ENCODE data around the gene DEGS2. TPM values are rescaled to one million over a fixed set of nuclear protein-coding genes. Genes with fewer than 3 reads are reported as not detected.
A peak's percentile ranks its signal among the peaks of the same experiment; 100 is the strongest.

Gene DEGS2
- total RNA-seq, 1 experiment from 2014 or later, result 1.8 TPM

GRCh38 chr14:100155049-100155621, 4.3 kb downstream of the DEGS2 start:
- no peaks in the 10 kb centered on the region for H3K79me2 ChIP-seq (ENCODE audit: insufficient read depth, low read length)
- ChIA-PET POLR2A (no interaction called here), CTCF (interaction anchor here (0.5 to 1.1 kb wide), 6 partner anchors 14 to 172 kb away, joined by 3 to 5 read pairs (median 4); no protein-coding TSS in a partner anchor), RAD21 (ENCODE audit: low non-redundant PET in 1 of 2, low total read pairs in 2 of 2, uncharacterized antibody in 2 of 2, unreplicated experiment in 2 of 2) (no interaction called here)
- peak; percentile 33 for DNase-seq (ENCODE audit: low read depth, low spot score)
- no peak overlapping the region for H3K4me3 ChIP-seq (replicated peaks in 1 of 2; ENCODE audit: low read depth in 1 of 2, low read length in 2 of 2)
- H3K27ac ChIP-seq (ENCODE audit: low read depth, low read length), result no peak overlapping the region; the same call in 1 of the 2 replicates
- ATAC-seq, result peak; percentile 65
- H2AFZ ChIP-seq (ENCODE audit: low read depth, low read length, poor library complexity, severe bottlenecking), result no peak overlapping the region
- no peaks in the 10 kb centered on the region for H4K20me1 ChIP-seq (ENCODE audit: insufficient read depth)
- no peak overlapping the region for H3K4me2 ChIP-seq (ENCODE audit: low read length)
- intact Hi-C loops (cut with micrococcal nuclease), result no loop called here
- H3K27me3 ChIP-seq (ENCODE audit: insufficient read depth, low read length), result no peaks in the 10 kb centered on the region
- no peaks in the 10 kb centered on the region; a peak in 1 of 4 replicates for H3K4me1 ChIP-seq (ENCODE audit: control insufficient read depth in 1 of 2, insufficient read depth in 2 of 2, low read length in 2 of 2)
- no TSS peak for BruUV-seq (replicated peaks)
- no peak overlapping the region for H3K9ac ChIP-seq (ENCODE audit: low read length)
- H3K9me2 ChIP-seq (ENCODE audit: insufficient read depth), result no peaks in the 10 kb centered on the region
- H3K36me3 ChIP-seq (ENCODE audit: control insufficient read depth in 1 of 2, insufficient read depth in 2 of 2, low read length in 2 of 2), result no peaks in the 10 kb centered on the region
- peaks cover 9 to 11% of the 10 kb centered on the region in 2 experiments; a peak in 2 of 4 replicates for H3K9me3 ChIP-seq (ENCODE audit: control insufficient read depth in 1 of 2, insufficient read depth in 1 of 2, low read depth in 1 of 2, low read length in 2 of 2)
- TF ChIP-seq POLR2AphosphoS5 (IDR thresholded peaks at IDR 0.05; ENCODE audit: low read depth, low read length) (no peak), ZFX (IDR thresholded peaks at IDR 0.05) (no peak), YY1 (IDR thresholded peaks at IDR 0.05; ENCODE audit: extremely low read depth, insufficient replicate concordance, low read depth, low read length) (no peak), ZBTB33 (IDR thresholded peaks at IDR 0.05; ENCODE audit: extremely low read depth, insufficient replicate concordance, low read length) (no peak), SRF (IDR thresholded peaks at IDR 0.05; ENCODE audit: low read depth) (no peak), TCF7L2 (IDR thresholded peaks at IDR 0.05; ENCODE audit: borderline replicate concordance, extremely low read depth, insufficient read depth, insufficient read length) (no peak), ATF3 (IDR thresholded peaks at IDR 0.05) (no peak), CEBPB (IDR thresholded peaks at IDR 0.05; ENCODE audit: low read depth) (no peak), EGR1 (IDR thresholded peaks at IDR 0.05; ENCODE audit: low read depth) (no peak), JUND (IDR thresholded peaks at IDR 0.05) (no peak), CBX3 (IDR thresholded peaks at IDR 0.05; ENCODE audit: low read depth) (peak; percentile 99), ELF1 (IDR thresholded peaks at IDR 0.05; ENCODE audit: borderline replicate concordance, low read depth) (no peak), EZH2phosphoT487 (IDR thresholded peaks at IDR 0.05; ENCODE audit: borderline replicate concordance) (no peak), ZNF274 (IDR thresholded peaks at IDR 0.05; ENCODE audit: low read depth, low read length) (no peak), POLR2A (IDR thresholded peaks at IDR 0.05; ENCODE audit: borderline replicate concordance, extremely low read depth, insufficient read depth, insufficient read length) (no peak), REST (IDR thresholded peaks at IDR 0.05; ENCODE audit: low read depth) (no peak), RAD21 (IDR thresholded peaks at IDR 0.05; ENCODE audit: low read depth) (peak; percentile 53), EZH2 (IDR thresholded peaks at IDR 0.05) (no peak), FOSL1 (IDR thresholded peaks at IDR 0.05; ENCODE audit: low read depth) (no peak), MAX (IDR thresholded peaks at IDR 0.05) (peak; percentile 38; the same call in 1 of the 2 replicates), SIN3A (IDR thresholded peaks at IDR 0.05; ENCODE audit: low read depth) (no peak)
